Measurements from ENCODE around the gene FBXO2. TPM values are rescaled to one million over a fixed set of nuclear protein-coding genes. Genes with fewer than 3 reads are reported as not detected.

FBXO2 gene
- total RNA-seq, 1 donor from 2014 or later = 0.59 TPM

- intact Hi-C loops (cut with micrococcal nuclease) = loop anchor here (1.0 to 5.0 kb wide), 3 partner anchors 26 to 252 kb away; partner anchors contain the start of gene MAD2L2
Measured at GRCh38 chr1:11654939-11655808, 945 bp upstream of the FBXO2 start.

GRCh38 chr1:11653861-11654136 lies 430 bp downstream of the FBXO2 start:
- intact Hi-C loops (cut with micrococcal nuclease) = loop anchor here (1.0 to 5.0 kb wide), 3 partner anchors 28 to 254 kb away; partner anchors contain the start of gene MAD2L2

GRCh38 chr1:11653101-11653860 lies 948 bp downstream of the FBXO2 start:
- intact Hi-C loops (cut with micrococcal nuclease) = loop anchor here (5.0 kb wide), 2 partner anchors 149 to 254 kb away; no protein-coding TSS in a partner anchor

GRCh38 chr1:11652203-11652780 lies 1.9 kb downstream of the FBXO2 start:
- intact Hi-C loops (cut with micrococcal nuclease) = loop anchor here (5.0 kb wide), 2 partner anchors 150 to 255 kb away; no protein-coding TSS in a partner anchor

- intact Hi-C loops (cut with micrococcal nuclease) = loop anchor here (5.0 kb wide), 2 partner anchors 151 to 256 kb away; no protein-coding TSS in a partner anchor
Measured at GRCh38 chr1:11651017-11651416, 3.2 kb downstream of the FBXO2 start.

- intact Hi-C loops (cut with micrococcal nuclease) = loop anchor here (1.0 to 5.0 kb wide), 4 partner anchors 14 to 257 kb away; partner anchors contain the start of gene FBXO6
Measured at GRCh38 chr1:11650331-11650991, 3.8 kb downstream of the FBXO2 start.

GRCh38 chr1:11649624-11650330 lies 4.5 kb downstream of the FBXO2 start:
- intact Hi-C loops (cut with micrococcal nuclease) = loop anchor here (1.0 to 10.0 kb wide), 5 partner anchors 15 to 258 kb away; partner anchors contain the start of genes DISP3 and FBXO6

- intact Hi-C loops (cut with micrococcal nuclease) = loop anchor here (10.0 kb wide), 1 partner anchor 174 kb away; the partner anchor contains the start of gene DISP3
Measured at GRCh38 chr1:11649237-11649623, 5.0 kb downstream of the FBXO2 start.

- intact Hi-C loops (cut with micrococcal nuclease) = loop anchor here (10.0 kb wide), 1 partner anchor 174 kb away; the partner anchor contains the start of gene DISP3
Measured at GRCh38 chr1:11648732-11649158, 5.5 kb downstream of the FBXO2 start.

GRCh38 chr1:11648039-11648438 lies 6.2 kb downstream of the FBXO2 start:
- intact Hi-C loops (cut with micrococcal nuclease) = loop anchor here (10.0 kb wide), 1 partner anchor 173 kb away; the partner anchor contains the start of gene DISP3

- intact Hi-C loops (cut with micrococcal nuclease) = loop anchor here (10.0 kb wide), 1 partner anchor 173 kb away; the partner anchor contains the start of gene DISP3
Measured at GRCh38 chr1:11647333-11647732, 6.9 kb downstream of the FBXO2 start.

- intact Hi-C loops (cut with micrococcal nuclease) = loop anchor here (10.0 kb wide), 1 partner anchor 172 kb away; the partner anchor contains the start of gene DISP3
Measured at GRCh38 chr1:11646317-11646716, 7.9 kb downstream of the FBXO2 start.

GRCh38 chr1:11645670-11646265 lies 8.5 kb downstream of the FBXO2 start:
- intact Hi-C loops (cut with micrococcal nuclease) = loop anchor here (1.0 to 10.0 kb wide), 2 partner anchors 171 to 607 kb away; partner anchors contain the start of gene DISP3

GRCh38 chr1:11645270-11645669 lies 9.0 kb downstream of the FBXO2 start:
- intact Hi-C loops (cut with micrococcal nuclease) = loop anchor here (1.0 to 10.0 kb wide), 2 partner anchors 170 to 607 kb away; partner anchors contain the start of gene DISP3

GRCh38 chr1:11643782-11644181 lies 10.4 kb downstream of the FBXO2 start:
- intact Hi-C loops (cut with micrococcal nuclease) = loop anchor here (10.0 kb wide), 1 partner anchor 169 kb away; the partner anchor contains the start of gene DISP3

GRCh38 chr1:11642418-11643017 lies 11.7 kb downstream of the FBXO2 start:
- intact Hi-C loops (cut with micrococcal nuclease) = loop anchor here (1.0 to 10.0 kb wide), 4 partner anchors 168 to 605 kb away; partner anchors contain the start of gene DISP3

GRCh38 chr1:11641776-11642305 lies 12.4 kb downstream of the FBXO2 start:
- intact Hi-C loops (cut with micrococcal nuclease) = loop anchor here (1.0 to 10.0 kb wide), 4 partner anchors 167 to 605 kb away; partner anchors contain the start of gene DISP3

GRCh38 chr1:11640944-11641343 lies 13.3 kb downstream of the FBXO2 start:
- intact Hi-C loops (cut with micrococcal nuclease) = loop anchor here (10.0 kb wide), 1 partner anchor 166 kb away; the partner anchor contains the start of gene DISP3

Data from T-helper 2 cell treated with Interferon-gamma antibody and Interleukin-4, amounts not matched to agents 100 ng/mL and 5 ng/mL, for 36 hours (primary cell).